Lung (tissue), 12 donors: ENCODE results near the gene TRAF3. TPM values are rescaled to one million over a fixed set of nuclear protein-coding genes. Genes with fewer than 3 reads are reported as not detected.
"Not testable (repeated sequence)": the region's sequence is repeated elsewhere in the genome, so short reads cannot be mapped to it uniquely, and the experiment has no call there.

ENCODE experiments used
- ATAC-seq: fragments of 200-7000 bp; cut with Tn5 transposase; one replicate; pipeline ENCODE4 v1.9.1; 2020; ENCODE audit warnings: moderate number of reproducible peaks; ENCODE audit not compliant: insufficient read depth, low FRiP score
- DNase-seq, 3 donors: peaks; one replicate each; pipeline ENCODE4 v3.0.0-alpha.2; 2013 to 2017
- H3K27ac ChIP-seq, 2 donors: one replicate each; pipeline ENCODE4 v1.5.1; 2013; ENCODE audit warnings: mild to moderate bottlenecking in 2 of 2, moderate library complexity in 2 of 2, control low read depth in 1 of 2, inconsistent platforms in 1 of 2, low read depth in 1 of 2, low read length in 1 of 2
- H3K27me3 ChIP-seq, 3 donors: one replicate each; pipeline ENCODE4 v1.5.1; 2013; ENCODE audit warnings: low read length in 2 of 3; ENCODE audit not compliant: control insufficient read depth in 3 of 3, insufficient read depth in 3 of 3
- H3K36me3 ChIP-seq, 4 donors: one replicate each; pipeline ENCODE4 v1.5.1; 2013; ENCODE audit warnings: low read length in 4 of 4, mild to moderate bottlenecking in 1 of 4, moderate library complexity in 1 of 4; ENCODE audit not compliant: control insufficient read depth in 4 of 4, insufficient read depth in 4 of 4
- H3K4me1 ChIP-seq, 5 donors: one replicate each; pipeline ENCODE4 v1.5.1; 2013; ENCODE audit warnings: low read length in 5 of 5, mild to moderate bottlenecking in 2 of 5, moderate library complexity in 1 of 5; ENCODE audit not compliant: control insufficient read depth in 5 of 5, insufficient read depth in 5 of 5
- H3K4me3 ChIP-seq: one replicate; pipeline ENCODE4 v1.5.1; 2013; ENCODE audit warnings: mild to moderate bottlenecking, control low read depth, moderate library complexity
- H3K9ac ChIP-seq, 2 donors: one replicate each; pipeline ENCODE4 v1.5.1; 2013; ENCODE audit warnings: low read length in 2 of 2, control low read depth in 1 of 2; ENCODE audit not compliant: insufficient read depth in 1 of 2
- H3K9me3 ChIP-seq, 4 donors: one replicate each; pipeline ENCODE4 v1.5.1; 2013; ENCODE audit warnings: low read length in 3 of 4, mild to moderate bottlenecking in 1 of 4, moderate library complexity in 1 of 4; ENCODE audit not compliant: control insufficient read depth in 4 of 4, insufficient read depth in 3 of 4
- CTCF ChIP-seq: IDR thresholded peaks from 2 replicates; pipeline ENCODE4 v1.5.1; 2012; ENCODE audit warnings: mild to moderate bottlenecking; ENCODE audit errors: control extremely low read depth, extremely low read depth
- WGBS, 2 donors: extraction: QIAGEN DNeasy Blood & Tissue Kit; methylation state at CpG; one replicate each; pipeline ENCODE4 v1.1.7; 2013; 5-methylcytosine and 5-hydroxymethylcytosine counted together
- polyA plus RNA-seq, 2 donors: library from polyadenylated mRNA; stranded (reverse); fragments of 200-250 nt; gene quantifications; one replicate each; pipeline ENCODE4 v1.2.1, GENCODE V29; 2013
- total RNA-seq, 2 donors: library from RNA; depleted of rRNA in 1 of 2; stranded (reverse); fragments of >200 nt in 1 of 2; gene quantifications; one replicate each; pipeline ENCODE4 v1.2.1, GENCODE V29; 2014 to 2021
- donor health status: control.
- donor health status: control.
- donor health status: Bipolar disorder and iron deficiency.
- donor health status: healthy.
- donor health status: DM: yes; HTN: yes; CAD: no.

The TRAF3 gene
- total and polyA plus RNA-seq, 4 donors, result 5.7 to 25.5 (median 18.7) TPM

DNA sequence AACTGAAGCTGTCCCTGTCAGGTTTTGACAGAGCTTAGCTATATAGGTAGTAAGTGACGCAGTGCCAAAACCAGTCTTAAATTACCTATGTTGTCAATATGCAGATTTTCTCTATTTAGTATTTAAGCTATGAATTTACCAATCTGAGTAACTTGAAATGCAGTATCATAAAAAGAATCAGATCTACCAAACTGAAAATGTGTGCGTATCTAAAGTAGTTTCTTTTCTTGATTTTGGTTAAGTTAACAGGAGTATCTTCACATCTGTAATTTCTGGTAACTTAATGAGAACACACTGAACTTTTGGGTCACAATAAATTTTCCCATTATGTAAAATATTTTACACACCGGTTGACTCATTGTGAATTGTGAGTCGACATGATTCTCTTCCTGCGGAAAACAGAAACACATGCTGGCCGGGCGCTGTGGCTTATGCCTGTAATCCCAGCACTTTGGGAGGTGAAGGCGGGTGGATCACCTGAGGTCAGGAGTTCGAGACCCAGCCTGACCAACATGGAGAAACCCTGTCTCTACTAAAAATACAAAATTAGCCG is 45.1 kb downstream of the TRAF3 start:
- DNase-seq, result no peak
- Histone ChIP-seq H3K9me3 (no peaks in the 10 kb centered on the region), H3K9ac (no peak overlapping the region), H3K4me3 (no peak overlapping the region), H3K4me1 (peaks cover 0 to 12% (median 0%) of the 10 kb centered on the region in 5 donors), H3K36me3 (no peaks in the 10 kb centered on the region), H3K27me3 (no peaks in the 10 kb centered on the region), H3K27ac (no peak overlapping the region)
- ATAC-seq, result no peak
- TF ChIP-seq CTCF, result no peak
- 92 to 94% methylated on average over 10 of the region's 10 CpGs for WGBS, 2 donors

- H3K4me3 ChIP-seq, H3K4me1 ChIP-seq, H3K9me3 ChIP-seq, ATAC-seq, H3K27me3 ChIP-seq, H3K9ac ChIP-seq, H3K27ac ChIP-seq, DNase-seq, H3K36me3 ChIP-seq: not testable (repeated sequence)
- 96 to 98% methylated on average over 6 of the region's 6 CpGs for WGBS, 2 donors
Observed at GRCh38 chr14:102822887-102823286, 45.6 kb downstream of the TRAF3 start.

DNA sequence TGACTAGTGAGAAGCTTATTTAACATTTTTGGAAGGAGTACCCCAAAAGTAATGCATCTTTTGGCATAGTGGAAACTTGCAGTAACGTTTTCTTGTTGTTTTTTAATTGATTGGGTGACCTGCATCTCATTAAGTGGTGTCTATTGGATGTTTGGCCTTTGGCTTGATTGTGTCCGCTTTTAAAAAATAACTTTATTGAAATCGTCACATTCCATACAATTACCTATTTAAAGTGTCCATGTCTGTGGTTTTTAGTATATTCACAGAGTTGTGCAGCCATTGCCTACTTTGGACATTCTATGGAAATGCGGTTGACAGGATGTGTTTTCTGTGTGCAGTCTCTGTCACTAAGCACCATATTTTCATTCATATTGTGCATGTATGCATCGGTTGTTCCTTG is 46.3 kb downstream of the TRAF3 start:
- WGBS, 2 donors, result 91 to 93% methylated on average over 5 of the region's 5 CpGs
- DNase-seq, result no peak
- no peaks in the 10 kb centered on the region for H3K36me3 ChIP-seq

DNA sequence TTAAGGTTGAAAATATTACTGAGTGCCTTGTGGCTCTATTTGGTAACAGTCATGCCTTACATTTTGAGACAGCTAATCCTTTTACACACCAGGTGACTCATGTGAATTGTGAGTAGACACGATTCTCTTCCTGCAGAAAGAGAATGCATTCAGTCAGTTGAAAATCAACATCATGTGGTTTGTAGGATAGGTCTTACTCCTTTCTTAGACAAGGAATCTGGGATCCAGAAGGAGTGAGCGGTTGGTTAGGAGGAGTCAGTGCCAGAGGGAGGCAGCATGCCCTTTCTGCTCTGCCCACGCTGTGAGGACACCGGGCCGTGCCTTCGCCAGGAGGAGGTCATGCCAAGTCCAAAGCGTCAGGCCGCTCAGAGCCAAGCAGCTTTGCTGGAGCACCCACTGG is 47.6 kb downstream of the TRAF3 start:
- Histone ChIP-seq H3K9me3 (no peaks in the 10 kb centered on the region), H3K4me3 (no peak overlapping the region), H3K9ac (no peak overlapping the region), H3K36me3 (no peaks in the 10 kb centered on the region), H3K27ac (no peak overlapping the region), H3K4me1 (peaks cover 0 to 22% (median 15%) of the 10 kb centered on the region in 5 donors), H3K27me3 (no peaks in the 10 kb centered on the region)
- TF ChIP-seq CTCF, result no peak
- ATAC-seq (no peak), DNase-seq (no peak)
- 93 to 97% methylated on average over 8 of the region's 8 CpGs for WGBS, 2 donors

More for the DNA sequence above, 46.3 kb downstream of the TRAF3 start:
- no peaks in the 10 kb centered on the region for H3K9me3 ChIP-seq
- H3K4me3 ChIP-seq, result no peak overlapping the region
- ATAC-seq, result no peak
- no peak overlapping the region for H3K27ac ChIP-seq
- peaks cover 0 to 10% (median 7%) of the 10 kb centered on the region in 5 donors for H3K4me1 ChIP-seq
- no peaks in the 10 kb centered on the region for H3K27me3 ChIP-seq
- no peak overlapping the region for H3K9ac ChIP-seq
- TF ChIP-seq CTCF, result no peak
